Transverse colon (tissue), 4 donors: ENCODE data around the gene TANGO6. TPM values are rescaled to one million over a fixed set of nuclear protein-coding genes. Genes with fewer than 3 reads are reported as not detected.
A peak's percentile ranks its signal among the peaks of the same experiment; 100 is the strongest.

Source experiments
- DNase-seq: peaks from one replicate; pipeline ENCODE4 v3.0.0-alpha.2; 2019
- H3K27ac ChIP-seq, 4 donors: fragments of 200-600 bp; sonication (generic); 2 replicates each; pipeline ENCODE4 v1.5.1; 2016 to 2018; ENCODE audit warnings: inconsistent platforms in 4 of 4
- H3K27me3 ChIP-seq: fragments of 200-600 bp; sonication (generic); 2 replicates; pipeline ENCODE4 v1.5.1; 2017; ENCODE audit warnings: inconsistent platforms
- H3K36me3 ChIP-seq, 4 donors: fragments of 200-600 bp; sonication (generic); 2 replicates each; pipeline ENCODE4 v1.5.1; 2017 to 2019; ENCODE audit warnings: inconsistent platforms in 4 of 4
- H3K4me1 ChIP-seq, 4 donors: fragments of 200-600 bp; sonication (generic); 2 replicates each; pipeline ENCODE4 v1.5.1; 2017 to 2020; ENCODE audit warnings: inconsistent platforms in 4 of 4
- H3K4me3 ChIP-seq, 4 donors: fragments of 200-600 bp; sonication (generic); 1 replicate in 1 of 4; 2 replicates in 3 of 4; pipeline versions ENCODE4 v1.5.1 to v1.6.1; 2017 to 2019; ENCODE audit warnings: inconsistent platforms in 4 of 4
- H3K9me3 ChIP-seq, 2 donors: fragments of 200-600 bp; sonication (generic); 2 replicates each; pipeline ENCODE4 v1.5.1; 2017 to 2019; ENCODE audit warnings: inconsistent platforms in 2 of 2
- CTCF ChIP-seq, 5 experiments: fragments of 200-600 bp in 3 of 5; fragments of 450-650 bp in 2 of 5; sonication (generic) in 3 of 5; IDR thresholded peaks; 1 replicate in 2 of 5; 2 replicates in 3 of 5; pipeline ENCODE4 v1.5.1; 2016 to 2017; ENCODE audit warnings: antibody characterized with exemption in 5 of 5, inconsistent platforms in 3 of 5, mild to moderate bottlenecking in 2 of 5, moderate library complexity in 1 of 5
- EP300 ChIP-seq: sonication (generic); formaldehyde crosslinking; IDR thresholded peaks from one replicate; pipeline ENCODE4 v1.6.1; 2017; ENCODE audit warnings: antibody characterized with exemption, low read depth
- POLR2A ChIP-seq: fragments of 450-650 bp; IDR thresholded peaks from one replicate; pipeline ENCODE4 v1.6.1; 2016; ENCODE audit warnings: antibody characterized with exemption, mild to moderate bottlenecking, moderate library complexity
- POLR2AphosphoS5 ChIP-seq, 3 donors: sonication (generic); formaldehyde crosslinking; IDR thresholded peaks; one replicate each; pipeline ENCODE4 v1.6.1; 2016; ENCODE audit warnings: antibody characterized with exemption in 3 of 3
- WGBS, 2 donors: methylation state at CpG; one replicate each; pipeline ENCODE4 v1.1.5; 2018; ENCODE audit warnings: low coverage in 1 of 2; 5-methylcytosine and 5-hydroxymethylcytosine counted together
- in situ Hi-C, 4 donors: fragments of 200-750 bp; cut with MboI; loops; one replicate each; pipeline versions ENCODE4 v1.15.0 to v1.15.1; 2017; ENCODE audit warnings: low sequenced_read_pairs in 3 of 4, low pct_ligation_motif_present in 1 of 4, low pct_unique_long_range_greater_than_20kb in 1 of 4
- intact Hi-C: fragments of 100-400 bp; cut with DNase I; formaldehyde crosslinking; loops from one replicate; pipeline ENCODE4 v1.15.1; 2023; ENCODE audit warnings: low total_unique reads
- total RNA-seq, 4 donors: library from RNA; depleted of rRNA; stranded (reverse); fragments of >200 nt; gene quantifications; one replicate each; pipeline ENCODE4 v1.1.0, GENCODE V29; 2016

TANGO6 gene
- total RNA-seq, 4 donors from 2014 or later = 10.6 to 55.4 (median 22.8) TPM

DNA sequence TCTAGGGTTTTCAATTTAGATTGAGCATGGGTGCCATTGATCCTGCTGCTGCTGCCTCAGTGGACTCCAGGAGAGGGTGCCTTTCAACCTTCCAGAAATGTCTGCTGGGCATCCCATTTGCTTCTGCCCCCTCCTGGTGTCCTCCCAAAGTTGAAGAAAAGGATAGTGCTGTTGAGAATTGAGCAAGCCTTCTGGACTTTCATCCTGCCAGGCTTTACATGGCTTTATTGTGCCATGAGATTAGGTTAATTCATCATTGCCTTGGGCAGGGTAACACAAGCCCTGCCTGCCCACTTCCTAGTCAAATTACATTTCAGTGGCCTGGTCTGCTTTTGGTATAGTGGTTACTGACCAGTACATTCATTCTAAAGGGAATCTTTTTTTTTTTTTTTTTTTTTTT, 17.9 kb upstream of the TANGO6 start:
- in situ Hi-C loops = no loop called here
- no peak for TF ChIP-seq POLR2A
- TF ChIP-seq CTCF (IDR thresholded peaks at IDR 0.05) = no peak
- TF ChIP-seq EP300 = no peak
- no peak for TF ChIP-seq POLR2AphosphoS5 (IDR thresholded peaks at IDR 0.05)

GRCh38 chr16:68826652-68827051, 16.7 kb upstream of the TANGO6 start:
- Histone ChIP-seq H3K4me3 (no peak overlapping the region), H3K4me1 (no peaks in the 10 kb centered on the region), H3K36me3 (peaks cover 0 to 8% (median 0%) of the 10 kb centered on the region in 4 donors), H3K27me3 (no peaks in the 10 kb centered on the region), H3K9me3 (no peaks in the 10 kb centered on the region), H3K27ac (no peak overlapping the region)
- intact Hi-C loops = no loop called here
- in situ Hi-C loops = no loop called here
- 86% methylated on average over 6 of the region's 6 CpGs; no CpG with 5 or more reads in 1 of the 2 donors for WGBS, 2 donors
- DNase-seq = no peak
- no peak for TF ChIP-seq CTCF (IDR thresholded peaks at IDR 0.05)

More for the DNA sequence above, 17.9 kb upstream of the TANGO6 start:
- DNase-seq = peak; percentile 11
- Histone ChIP-seq H3K36me3 (peaks cover 0 to 8% (median 2%) of the 10 kb centered on the region in 4 donors), H3K27ac (no peak overlapping the region), H3K4me3 (no peak overlapping the region), H3K9me3 (no peaks in the 10 kb centered on the region), H3K27me3 (no peaks in the 10 kb centered on the region), H3K4me1 (no peaks in the 10 kb centered on the region)
- intact Hi-C loops = loop anchor here (2.0 kb wide), 1 partner anchor 71 kb away; no protein-coding TSS in a partner anchor

GRCh38 chr16:68833251-68833650, 10.1 kb upstream of the TANGO6 start:
- Histone ChIP-seq H3K4me3 (no peak overlapping the region), H3K27me3 (no peaks in the 10 kb centered on the region), H3K27ac (no peak overlapping the region), H3K9me3 (no peaks in the 10 kb centered on the region), H3K4me1 (no peaks in the 10 kb centered on the region), H3K36me3 (no peaks in the 10 kb centered on the region)
- 83 to 93% methylated on average over 9 to 14 of the region's 14 CpGs for WGBS, 2 donors
- no peak for DNase-seq
- TF ChIP-seq CTCF (IDR thresholded peaks at IDR 0.05) (no peak), POLR2A (no peak), POLR2AphosphoS5 (IDR thresholded peaks at IDR 0.05) (no peak), EP300 (no peak)
- intact Hi-C loops (no loop called here), in situ Hi-C loops (no loop called here)

- no peak for TF ChIP-seq POLR2A
- no peak for TF ChIP-seq EP300
- TF ChIP-seq POLR2AphosphoS5 (IDR thresholded peaks at IDR 0.05) = no peak
- TF ChIP-seq CTCF (IDR thresholded peaks at IDR 0.05) = no peak
- Histone ChIP-seq H3K4me1 (peaks cover 0 to 7% (median 2%) of the 10 kb centered on the region in 4 donors), H3K36me3 (no peaks in the 10 kb centered on the region), H3K4me3 (no peak overlapping the region), H3K27ac (no peak overlapping the region), H3K9me3 (no peaks in the 10 kb centered on the region), H3K27me3 (no peaks in the 10 kb centered on the region)
- intact Hi-C loops = no loop called here
- no peak for DNase-seq
- in situ Hi-C loops = no loop called here
- WGBS, 2 donors = 83 to 100% methylated on average over 1 of the region's 1 CpG
Measured at GRCh38 chr16:68834550-68834949, 8.8 kb upstream of the TANGO6 start.
